HepG2 (cell line): ENCODE data around the gene KAT2A. TPM values are rescaled to one million over a fixed set of nuclear protein-coding genes. Genes with fewer than 3 reads are reported as not detected.
A peak's percentile ranks its signal among the peaks of the same experiment; 100 is the strongest.

Experiments
- ATAC-seq: fragments of 200-7000 bp; cut with Tn5 transposase; 3 replicates; pipeline ENCODE4 v1.9.1; 2020; ENCODE audit warnings: mild to moderate bottlenecking, moderate library complexity
- BruUV-seq: library from RNA; stranded (reverse); fragments of 400-500 nt; replicated peaks from 2 replicates; lab custom pipeline; 2021; lab: Mats Ljungman, UMichigan
- CTCF ChIA-PET: fragments of 300-600 bp; formaldehyde crosslinking; extraction: SDS; loops from one replicate; lab custom pipeline; 2021; ENCODE audit warnings: low total read pairs, inconsistent platforms, low intra/inter-chr PET ratio; lab: Yijun Ruan, JAX
- POLR2A ChIA-PET: fragments of 350-600 bp; sonication (Branson Sonifier 250); formaldehyde crosslinking; loops from one replicate; lab custom pipeline; 2020; ENCODE audit warnings: antibody characterized with exemption, inconsistent platforms; lab: Yijun Ruan, JAX
- DNase-seq: peaks from one replicate; pipeline ENCODE4 v3.0.0-alpha.2; 2015; ENCODE audit warnings: low spot score
- FAIRE-seq: peaks from 3 replicates; lab custom pipeline; 2011; peaks lifted over from hg19 to GRCh38; lab: Jason Lieb, UNC
- H2AFZ ChIP-seq: one replicate; pipeline ENCODE4 v1.6.1; 2011; ENCODE audit warnings: low read length, inconsistent platforms
- H3K27ac ChIP-seq: fragments of 300-600 bp; 3 replicates; pipeline ENCODE4 v1.8.0; 2011; ENCODE audit warnings: mixed run types, mild to moderate bottlenecking, mixed read lengths, low read length, inconsistent platforms; ENCODE audit not compliant: insufficient read depth; ENCODE audit errors: extremely low read length
- H3K27me3 ChIP-seq, 2 experiments: fragments of 200-600 bp in 1 of 2; 2 replicates in 1 of 2; 3 replicates in 1 of 2; pipeline versions ENCODE4 v1.6.0 to v1.8.0; 2011; ENCODE audit warnings: low read length in 2 of 2, mild to moderate bottlenecking in 2 of 2, moderate library complexity in 2 of 2, inconsistent platforms in 1 of 2; ENCODE audit not compliant: insufficient read depth in 2 of 2, control insufficient read depth in 1 of 2
- H3K36me3 ChIP-seq, 2 experiments: fragments of 200-600 bp in 1 of 2; replicated peaks in 1 of 2; 2 replicates in 1 of 2; 3 replicates in 1 of 2; pipeline versions ENCODE4 v1.5.1 to v1.8.0; 2011; ENCODE audit warnings: low read length in 2 of 2, inconsistent platforms in 1 of 2; ENCODE audit not compliant: insufficient read depth in 2 of 2, control insufficient read depth in 1 of 2
- H3K4me1 ChIP-seq: 2 replicates; pipeline ENCODE4 v1.5.1; 2012; ENCODE audit warnings: low read length, inconsistent platforms; ENCODE audit not compliant: insufficient read depth
- H3K4me2 ChIP-seq: 2 replicates; pipeline ENCODE4 v1.6.0; 2011; ENCODE audit warnings: low read depth, low read length, inconsistent platforms
- H3K4me3 ChIP-seq, 3 experiments: fragments of 200-600 bp in 1 of 3; sonication (generic), shearing (Covaris generic) in 1 of 3; replicated peaks in 1 of 3; 2 replicates each; pipeline ENCODE4 v1.5.1; 2011 to 2016; ENCODE audit warnings: low read length in 3 of 3, inconsistent platforms in 2 of 3, low read depth in 2 of 3, mild to moderate bottlenecking in 2 of 3, control low read depth in 1 of 3, mixed read lengths in 1 of 3; ENCODE audit not compliant: insufficient read depth in 1 of 3
- H3K79me2 ChIP-seq: one replicate; pipeline ENCODE4 v1.6.1; 2011; ENCODE audit warnings: low read length, inconsistent platforms; ENCODE audit not compliant: insufficient read depth
- H3K9ac ChIP-seq: 2 replicates; pipeline ENCODE4 v1.6.0; 2011; ENCODE audit warnings: mild to moderate bottlenecking, low read depth, low read length, inconsistent platforms; ENCODE audit not compliant: insufficient read depth
- H3K9me3 ChIP-seq: 2 replicates; pipeline ENCODE4 v1.5.1; 2012; ENCODE audit warnings: mild to moderate bottlenecking, low read length
- H4K20me1 ChIP-seq: 2 replicates; pipeline ENCODE4 v1.6.0; 2011; ENCODE audit warnings: inconsistent platforms, mild to moderate bottlenecking, low read length, moderate library complexity; ENCODE audit not compliant: insufficient read depth
- RELA ChIP-seq: sonication (generic); formaldehyde crosslinking; IDR thresholded peaks from 2 replicates; pipeline ENCODE4 v1.4.0; 2020; ENCODE audit warnings: missing genetic modification reagents
- ZFX ChIP-seq: sonication (generic); formaldehyde crosslinking; IDR thresholded peaks from 2 replicates; pipeline ENCODE4 v1.4.0; 2020; ENCODE audit warnings: mild to moderate bottlenecking, low read depth, missing genetic modification reagents, moderate library complexity
- ZNF33B ChIP-seq: sonication (generic); formaldehyde crosslinking; IDR thresholded peaks from 2 replicates; pipeline ENCODE4 v1.5.1; 2020; ENCODE audit warnings: mild to moderate bottlenecking, missing genetic modification reagents
- WGBS: methylation state at CpG from one replicate; pipeline ENCODE4 v1.1.6; 2017; ENCODE audit warnings: low lambda C conversion rate; 5-methylcytosine and 5-hydroxymethylcytosine counted together
- in situ Hi-C: cut with HindIII; loops from 2 replicates; pipeline ENCODE4 v1.10.0; 2017; ENCODE audit warnings: low pct_unique_long_range_greater_than_20kb; ENCODE audit not compliant: extremely low pct_ligation_motif_present
- intact Hi-C: fragments of 100-400 bp; cut with micrococcal nuclease; formaldehyde crosslinking; loops from one replicate; pipeline ENCODE4 v1.10.0; 2022; ENCODE audit not compliant: unreplicated experiment
- polyA plus RNA-seq, 8 experiments: library from polyadenylated mRNA; depleted of rRNA in 3 of 8; stranded (reverse) in 7 of 8; unstranded in 1 of 8; fragments of >200 nt; fragmentation: Illumina TruSeq in 4 of 8; extraction: Trizol in 4 of 8; gene quantifications; 2 replicates each; pipeline versions ENCODE4 v1.2.1 to v1.2.3, GENCODE V29; 2011 to 2016; ENCODE audit warnings: low read depth in 4 of 8, missing spikeins in 1 of 8, mixed read lengths in 1 of 8; ENCODE audit not compliant: insufficient read depth in 1 of 8
- total RNA-seq, 5 experiments: library from RNA; depleted of rRNA; stranded (reverse); fragments of >200 nt; fragmentation: Illumina TruSeq; extraction: Trizol; gene quantifications; 2 replicates each; pipeline ENCODE4 v1.2.3, GENCODE V29; 2016; ENCODE audit warnings: low read depth in 1 of 5
- TF ChIP-seq, protein P1 (sequence below): sonication (generic); formaldehyde crosslinking; IDR thresholded peaks from 2 replicates; pipeline ENCODE4 v1.5.0; 2020; ENCODE audit warnings: mild to moderate bottlenecking, missing genetic modification reagents
- TF ChIP-seq, protein P2 (sequence below): sonication (generic); formaldehyde crosslinking; IDR thresholded peaks from 2 replicates; pipeline ENCODE4 v1.5.0; 2020; ENCODE audit warnings: missing genetic modification reagents

KAT2A gene
- total and polyA plus RNA-seq, 2 of the 13 experiments (the other 11 are each of a cell fraction or from before 2014, with no cell fraction given) = 29.1 to 90.4 TPM

DNA sequence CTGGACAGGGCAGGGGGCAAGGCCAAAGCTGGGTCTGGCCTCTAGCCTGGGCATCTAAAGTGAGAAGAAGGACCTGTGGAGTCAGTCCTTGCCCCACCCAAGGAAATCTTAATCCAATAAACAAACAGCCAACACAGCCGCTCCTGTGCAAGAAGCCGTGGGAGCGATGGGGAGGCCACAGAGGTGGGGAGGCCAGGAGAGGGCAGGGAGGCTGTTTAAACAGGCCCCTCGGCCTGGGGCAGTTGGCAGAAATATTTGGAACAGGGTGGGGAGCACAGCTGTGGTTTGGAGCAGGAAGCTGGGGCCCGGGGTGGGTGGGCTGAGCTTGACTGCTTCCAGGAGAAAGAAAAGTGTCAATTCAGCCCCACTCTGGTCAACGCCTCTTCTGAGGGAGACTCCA, 28.2 kb downstream of the KAT2A start:
- Histone ChIP-seq H3K4me3 (no peak overlapping the region), H3K36me3 (no peaks in the 10 kb centered on the region), H3K9me3 (no peaks in the 10 kb centered on the region), H3K4me1 (peaks cover 81% of the 10 kb centered on the region), H2AFZ (no peak overlapping the region), H3K79me2 (no peaks in the 10 kb centered on the region), H3K27me3 (peaks cover 2 to 34% of the 10 kb centered on the region in 2 experiments; a peak in 4 of 5 replicates)
- in situ Hi-C loops = no loop called here
- intact Hi-C loops = no loop called here
- DNase-seq = no peak
- ChIA-PET POLR2A (no interaction called here), CTCF (no interaction called here)
- 12% methylated on average over 6 of the region's 6 CpGs for WGBS
- ATAC-seq = no peak
- no TSS peak for BruUV-seq
- TF ChIP-seq, protein P1, sequence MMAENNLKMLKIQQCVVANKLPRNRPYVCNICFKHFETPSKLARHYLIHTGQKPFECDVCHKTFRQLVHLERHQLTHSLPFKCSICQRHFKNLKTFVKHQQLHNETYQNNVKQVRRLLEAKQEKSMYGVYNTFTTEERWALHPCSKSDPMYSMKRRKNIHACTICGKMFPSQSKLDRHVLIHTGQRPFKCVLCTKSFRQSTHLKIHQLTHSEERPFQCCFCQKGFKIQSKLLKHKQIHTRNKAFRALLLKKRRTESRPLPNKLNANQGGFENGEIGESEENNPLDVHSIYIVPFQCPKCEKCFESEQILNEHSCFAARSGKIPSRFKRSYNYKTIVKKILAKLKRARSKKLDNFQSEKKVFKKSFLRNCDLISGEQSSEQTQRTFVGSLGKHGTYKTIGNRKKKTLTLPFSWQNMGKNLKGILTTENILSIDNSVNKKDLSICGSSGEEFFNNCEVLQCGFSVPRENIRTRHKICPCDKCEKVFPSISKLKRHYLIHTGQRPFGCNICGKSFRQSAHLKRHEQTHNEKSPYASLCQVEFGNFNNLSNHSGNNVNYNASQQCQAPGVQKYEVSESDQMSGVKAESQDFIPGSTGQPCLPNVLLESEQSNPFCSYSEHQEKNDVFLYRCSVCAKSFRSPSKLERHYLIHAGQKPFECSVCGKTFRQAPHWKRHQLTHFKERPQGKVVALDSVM (CRISPR knock-in tag) = peak; percentile 78
- TF ChIP-seq RELA = no peak
- TF ChIP-seq ZFX (CRISPR knock-in tag) = no peak
- TF ChIP-seq, all 625 proteins: peak for 1
- Histone ChIP-seq H3K4me2 (no peak overlapping the region), H3K9ac (no peak overlapping the region), H3K27ac (no peak overlapping the region), H4K20me1 (no peaks in the 10 kb centered on the region)
- no peak for FAIRE-seq

DNA sequence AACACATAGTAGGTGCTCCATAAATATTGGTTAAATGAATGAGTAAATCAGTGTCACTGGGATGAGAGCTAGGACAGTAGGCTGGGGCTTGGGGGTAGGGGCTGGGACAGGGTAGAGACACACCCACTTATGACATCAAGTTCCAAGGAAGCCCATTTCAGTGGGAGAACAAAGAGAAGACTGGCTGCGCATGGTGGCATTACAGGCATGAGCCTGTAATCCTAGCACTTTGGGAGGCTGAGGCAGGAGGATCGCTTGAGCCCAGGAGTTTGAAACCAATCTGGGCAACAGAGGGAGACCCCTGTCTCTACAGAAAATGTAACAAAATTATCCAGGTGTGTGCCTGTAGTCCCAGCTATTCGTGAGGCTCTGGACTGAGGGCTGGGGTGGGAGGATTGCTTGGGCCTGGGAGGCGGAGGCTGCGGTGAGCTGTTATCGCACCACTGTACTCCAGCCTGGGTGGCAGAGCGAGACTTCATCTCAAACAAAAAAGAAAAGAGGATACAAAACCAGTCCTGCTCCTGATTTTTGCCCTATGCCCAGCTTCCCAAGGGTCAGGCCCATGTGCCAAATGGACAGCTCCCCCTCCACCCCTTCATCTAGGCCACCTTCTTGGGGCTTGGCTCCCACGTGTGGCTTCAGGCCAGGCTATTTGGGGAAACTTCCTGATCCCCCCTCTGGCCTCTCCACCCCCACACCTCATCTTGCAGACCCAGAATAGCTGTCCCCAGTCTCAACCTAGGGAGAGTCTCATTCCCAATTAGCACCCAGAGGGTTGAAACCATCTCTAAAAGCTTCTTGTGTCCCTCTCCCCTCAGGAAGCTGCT, 30.0 kb downstream of the KAT2A start:
- no peaks in the 10 kb centered on the region for H3K9me3 ChIP-seq
- WGBS = 60% methylated on average over 8 of the region's 8 CpGs
- ATAC-seq = no peak
- ChIA-PET CTCF (no interaction called here), POLR2A (interaction anchor here (0.7 to 1.9 kb wide), 8 partner anchors 11 to 132 kb away, joined by 3 to 9 read pairs (median 3); partner anchors contain the start of genes CNP, DHX58 and KAT2A)
- H3K4me3 ChIP-seq = no peak overlapping the region
- BruUV-seq = no TSS peak
- peaks cover 0 to 18% of the 10 kb centered on the region in 2 experiments; a peak in 2 of 5 replicates for H3K27me3 ChIP-seq
- intact Hi-C loops (no loop called here), in situ Hi-C loops (no loop called here)
- no peaks in the 10 kb centered on the region for H3K36me3 ChIP-seq
- H3K9ac ChIP-seq = no peak overlapping the region
- no peak overlapping the region; the same call in 1 of the 2 replicates for H3K4me2 ChIP-seq
- H2AFZ ChIP-seq = no peak overlapping the region
- no peaks in the 10 kb centered on the region for H3K79me2 ChIP-seq
- FAIRE-seq = no peak
- H3K4me1 ChIP-seq = peaks cover 77% of the 10 kb centered on the region
- TF ChIP-seq, protein P1 (CRISPR knock-in tag) = peak; percentile 35; the same call in 1 of the 2 replicates
- TF ChIP-seq, protein P2, sequence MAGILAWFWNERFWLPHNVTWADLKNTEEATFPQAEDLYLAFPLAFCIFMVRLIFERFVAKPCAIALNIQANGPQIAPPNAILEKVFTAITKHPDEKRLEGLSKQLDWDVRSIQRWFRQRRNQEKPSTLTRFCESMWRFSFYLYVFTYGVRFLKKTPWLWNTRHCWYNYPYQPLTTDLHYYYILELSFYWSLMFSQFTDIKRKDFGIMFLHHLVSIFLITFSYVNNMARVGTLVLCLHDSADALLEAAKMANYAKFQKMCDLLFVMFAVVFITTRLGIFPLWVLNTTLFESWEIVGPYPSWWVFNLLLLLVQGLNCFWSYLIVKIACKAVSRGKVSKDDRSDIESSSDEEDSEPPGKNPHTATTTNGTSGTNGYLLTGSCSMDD (CRISPR knock-in tag) = no peak
- TF ChIP-seq ZNF33B (CRISPR knock-in tag) = 0 out of 2 replicates have a peak, but pooled peaks have one; percentile 33
- no peaks in the 10 kb centered on the region for H4K20me1 ChIP-seq
- H3K27ac ChIP-seq = no peak overlapping the region
- DNase-seq = no peak
